ENCODE measurements around the gene SKA2. TPM values are rescaled to one million over a fixed set of nuclear protein-coding genes. Genes with fewer than 3 reads are reported as not detected.

Gene SKA2
- total and polyA plus RNA-seq, 2 donors (not counting 3 experiments of a cell fraction or from before 2014, with no cell fraction given), result 12.9 to 79.6 TPM

DNA sequence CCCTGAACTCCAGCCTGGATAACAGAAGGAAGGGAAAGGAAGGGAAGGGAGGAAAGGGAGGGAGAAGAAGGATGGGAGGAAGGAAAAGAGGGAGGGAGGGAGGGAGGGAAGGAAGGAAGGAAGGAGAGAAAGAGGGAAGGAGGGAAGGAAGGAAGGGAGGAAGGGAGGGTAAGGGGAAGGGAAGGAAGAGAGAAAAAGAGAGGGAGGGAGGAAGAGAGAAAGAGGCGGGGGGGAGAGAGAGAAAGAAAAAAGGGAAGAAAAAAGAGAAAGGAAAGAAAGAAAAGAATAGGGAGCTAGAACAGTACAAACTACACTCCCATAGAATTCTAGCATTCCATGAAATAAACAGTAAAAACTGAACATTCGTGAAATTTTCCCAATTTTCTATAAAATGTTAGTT is 25.2 kb downstream of the SKA2 start:
- Histone ChIP-seq H4K20me1 (replicated peaks; ENCODE audit: control insufficient read depth, extremely low read depth, insufficient read depth, low read length) (no peaks in the 10 kb centered on the region), H3K27ac (ENCODE audit: insufficient read depth, low read depth, low read length) (no peak overlapping the region), H3K4me3 (replicated peaks in 1 of 3; ENCODE audit: insufficient read depth in 1 of 3, low read depth in 1 of 3, low read length in 3 of 3) (no peak overlapping the region), H3K9me3 (replicated peaks; ENCODE audit: control insufficient read depth, insufficient read depth, low read length) (no peaks in the 10 kb centered on the region), H3K79me2 (ENCODE audit: control insufficient read depth, insufficient read depth, low read length) (peaks cover 48% of the 10 kb centered on the region), H3K9ac (replicated peaks; ENCODE audit: extremely low read depth, insufficient read depth, low read length) (no peak overlapping the region), H3K9me1 (replicated peaks; ENCODE audit: control insufficient read depth, extremely low read depth, insufficient read depth, low read length) (no peaks in the 10 kb centered on the region), H2AFZ (ENCODE audit: low read depth, low read length) (no peak overlapping the region), H3K27me3 (ENCODE audit: control insufficient read depth in 2 of 2, insufficient read depth in 2 of 2, low read length in 2 of 2) (no peaks in the 10 kb centered on the region), H3K36me3 (ENCODE audit: control insufficient read depth in 2 of 2, extremely low read depth in 1 of 2, insufficient read depth in 2 of 2, low read length in 2 of 2) (peaks cover 0 to 2% of the 10 kb centered on the region in 2 experiments), H3K4me2 (ENCODE audit: insufficient read depth, low read length) (no peak overlapping the region), H3K4me1 (ENCODE audit: control insufficient read depth, extremely low read depth, insufficient read depth, low read length) (no peaks in the 10 kb centered on the region)
- DNase-seq (ENCODE audit: low read depth, low spot score) (no peak), FAIRE-seq (no peak)
- CTCF ChIA-PET, result interaction anchor here (0.7 kb wide), 1 partner anchor 37 kb away, joined by 3 read pairs; no protein-coding TSS in a partner anchor
- BruUV-seq (replicated peaks), result no TSS peak
- dilution Hi-C loops (cut with MboI; ENCODE audit: extremely low pct_ligation_motif_present, low sequenced_read_pairs), result no loop called here
- POLR2A ChIA-PET, result no interaction called here
- TF ChIP-seq, protein P1, sequence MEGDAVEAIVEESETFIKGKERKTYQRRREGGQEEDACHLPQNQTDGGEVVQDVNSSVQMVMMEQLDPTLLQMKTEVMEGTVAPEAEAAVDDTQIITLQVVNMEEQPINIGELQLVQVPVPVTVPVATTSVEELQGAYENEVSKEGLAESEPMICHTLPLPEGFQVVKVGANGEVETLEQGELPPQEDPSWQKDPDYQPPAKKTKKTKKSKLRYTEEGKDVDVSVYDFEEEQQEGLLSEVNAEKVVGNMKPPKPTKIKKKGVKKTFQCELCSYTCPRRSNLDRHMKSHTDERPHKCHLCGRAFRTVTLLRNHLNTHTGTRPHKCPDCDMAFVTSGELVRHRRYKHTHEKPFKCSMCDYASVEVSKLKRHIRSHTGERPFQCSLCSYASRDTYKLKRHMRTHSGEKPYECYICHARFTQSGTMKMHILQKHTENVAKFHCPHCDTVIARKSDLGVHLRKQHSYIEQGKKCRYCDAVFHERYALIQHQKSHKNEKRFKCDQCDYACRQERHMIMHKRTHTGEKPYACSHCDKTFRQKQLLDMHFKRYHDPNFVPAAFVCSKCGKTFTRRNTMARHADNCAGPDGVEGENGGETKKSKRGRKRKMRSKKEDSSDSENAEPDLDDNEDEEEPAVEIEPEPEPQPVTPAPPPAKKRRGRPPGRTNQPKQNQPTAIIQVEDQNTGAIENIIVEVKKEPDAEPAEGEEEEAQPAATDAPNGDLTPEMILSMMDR (IDR thresholded peaks at IDR 0.05; ENCODE audit: extremely low read depth in 1 of 2, insufficient read depth in 1 of 2, low read depth in 1 of 2, low read length in 2 of 2), result no peak
- TF ChIP-seq FOS (IDR thresholded peaks at IDR 0.05; ENCODE audit: borderline replicate concordance, insufficient read depth, low read length) (no peak), JUN (IDR thresholded peaks at IDR 0.05; ENCODE audit: borderline replicate concordance, insufficient read depth, insufficient read length, low read depth) (no peak), MYC (IDR thresholded peaks at IDR 0.05; ENCODE audit: low read depth, low read length) (no peak), EZH2 (IDR thresholded peaks at IDR 0.05; ENCODE audit: borderline replicate concordance, low read depth, low read length, severe bottlenecking) (no peak)
- intact Hi-C loops (cut with micrococcal nuclease), result no loop called here

DNA sequence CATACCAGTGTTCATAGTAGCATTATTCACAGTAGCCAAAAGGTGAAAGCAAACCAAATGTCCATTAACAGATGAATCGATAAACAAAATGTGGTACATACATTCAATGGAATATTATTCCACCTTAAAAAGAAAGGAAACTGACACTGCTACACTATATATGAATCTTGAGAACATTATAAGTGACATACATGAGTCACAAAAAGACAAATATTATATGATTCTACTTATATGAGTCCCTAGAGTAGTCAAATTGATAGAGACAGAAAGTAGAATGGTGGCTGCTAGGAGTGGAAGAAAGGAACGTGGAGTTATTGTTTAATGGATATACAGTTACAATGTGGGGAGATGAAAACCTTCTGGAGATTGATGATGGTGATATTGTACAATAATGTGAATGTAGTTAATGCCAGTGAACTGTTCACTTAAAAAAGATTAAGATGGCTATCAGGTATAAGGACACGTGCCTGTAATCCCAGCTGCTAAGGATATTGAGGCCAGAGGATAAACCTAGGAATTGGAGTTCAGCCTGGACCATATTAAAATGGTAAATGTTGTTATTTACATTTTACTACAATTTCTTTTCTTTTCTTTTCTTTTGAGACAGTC is 28.1 kb downstream of the SKA2 start:
- H3K9ac ChIP-seq (replicated peaks; ENCODE audit: extremely low read depth, insufficient read depth, low read length), result no peak overlapping the region
- no peaks in the 10 kb centered on the region for H3K27me3 ChIP-seq (ENCODE audit: control insufficient read depth in 2 of 2, insufficient read depth in 2 of 2, low read length in 2 of 2)
- H3K9me1 ChIP-seq (replicated peaks; ENCODE audit: control insufficient read depth, extremely low read depth, insufficient read depth, low read length), result no peaks in the 10 kb centered on the region
- H3K9me3 ChIP-seq (replicated peaks; ENCODE audit: control insufficient read depth, insufficient read depth, low read length), result no peaks in the 10 kb centered on the region
- no peak overlapping the region for H3K27ac ChIP-seq (ENCODE audit: insufficient read depth, low read depth, low read length)
- FAIRE-seq (no peak), DNase-seq (ENCODE audit: low read depth, low spot score) (no peak)
- intact Hi-C loops (cut with micrococcal nuclease) (no loop called here), dilution Hi-C loops (cut with MboI; ENCODE audit: extremely low pct_ligation_motif_present, low sequenced_read_pairs) (no loop called here)
- TF ChIP-seq MYC (IDR thresholded peaks at IDR 0.05; ENCODE audit: low read depth, low read length) (no peak), JUN (IDR thresholded peaks at IDR 0.05; ENCODE audit: borderline replicate concordance, insufficient read depth, insufficient read length, low read depth) (no peak), POLR2AphosphoS5 (IDR thresholded peaks at IDR 0.05; ENCODE audit: insufficient read depth, low read depth, low read length) (no peak), POLR2A (IDR thresholded peaks at IDR 0.05; ENCODE audit: low read depth, low read length) (no peak), GATA2 (IDR thresholded peaks at IDR 0.05; ENCODE audit: insufficient read depth, insufficient read length, low read depth, low read length) (no peak), EZH2 (IDR thresholded peaks at IDR 0.05; ENCODE audit: borderline replicate concordance, low read depth, low read length, severe bottlenecking) (no peak), FOS (IDR thresholded peaks at IDR 0.05; ENCODE audit: borderline replicate concordance, insufficient read depth, low read length) (no peak)
- TF ChIP-seq, protein P1 (IDR thresholded peaks at IDR 0.05; ENCODE audit: extremely low read depth in 1 of 2, insufficient read depth in 1 of 2, low read depth in 1 of 2, low read length in 2 of 2), result no peak
- TF ChIP-seq, protein P2, sequence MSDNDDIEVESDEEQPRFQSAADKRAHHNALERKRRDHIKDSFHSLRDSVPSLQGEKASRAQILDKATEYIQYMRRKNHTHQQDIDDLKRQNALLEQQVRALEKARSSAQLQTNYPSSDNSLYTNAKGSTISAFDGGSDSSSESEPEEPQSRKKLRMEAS (IDR thresholded peaks at IDR 0.05; ENCODE audit: insufficient read depth, insufficient read length), result no peak
- no peaks in the 10 kb centered on the region for H4K20me1 ChIP-seq (replicated peaks; ENCODE audit: control insufficient read depth, extremely low read depth, insufficient read depth, low read length)
- CTCF ChIA-PET, result no interaction called here
- peaks cover 25% of the 10 kb centered on the region for H3K79me2 ChIP-seq (ENCODE audit: control insufficient read depth, insufficient read depth, low read length)
- H2AFZ ChIP-seq (ENCODE audit: low read depth, low read length), result no peak overlapping the region
- H3K4me3 ChIP-seq (replicated peaks in 1 of 3; ENCODE audit: insufficient read depth in 1 of 3, low read depth in 1 of 3, low read length in 3 of 3), result no peak overlapping the region
- no TSS peak for BruUV-seq (replicated peaks)
- H3K4me2 ChIP-seq (ENCODE audit: insufficient read depth, low read length), result no peak overlapping the region
- peaks cover 0 to 2% of the 10 kb centered on the region in 2 experiments for H3K36me3 ChIP-seq (ENCODE audit: control insufficient read depth in 2 of 2, extremely low read depth in 1 of 2, insufficient read depth in 2 of 2, low read length in 2 of 2)
- POLR2A ChIA-PET, result no interaction called here
- H3K4me1 ChIP-seq (ENCODE audit: control insufficient read depth, extremely low read depth, insufficient read depth, low read length), result no peaks in the 10 kb centered on the region
